WTC11 (cell line): ENCODE results near the gene CLEC18A.

Experiments
- AFF4 ChIP-seq: sonication (generic); formaldehyde crosslinking; IDR thresholded peaks from 2 replicates; pipeline ENCODE4 v1.8.1; 2023; ENCODE audit warnings: mild to moderate bottlenecking, missing genetic modification reagents, borderline replicate concordance
- AR ChIP-seq: fragments of 250-450 bp; sonication (Bioruptor Pico); IDR thresholded peaks from 2 replicates; pipeline ENCODE4 v1.9.0; 2021; ENCODE audit warnings: mild to moderate bottlenecking
- ATF2 ChIP-seq: sonication (generic); formaldehyde crosslinking; IDR thresholded peaks from 2 replicates; pipeline ENCODE4 v1.8.1; 2022; ENCODE audit warnings: low read depth, missing genetic modification reagents, borderline replicate concordance
- ATF3 ChIP-seq: sonication (generic); formaldehyde crosslinking; conservative IDR thresholded peaks from 2 replicates; pipeline ENCODE4 v1.8.1; 2022; ENCODE audit warnings: mild to moderate bottlenecking, missing genetic modification reagents
- CDX4 ChIP-seq: fragments of 250-450 bp; sonication (Bioruptor Pico); IDR thresholded peaks from 2 replicates; pipeline ENCODE4 v1.9.0; 2021; ENCODE audit warnings: moderate library complexity, mild to moderate bottlenecking, inconsistent platforms, borderline replicate concordance
- CTCF ChIP-seq: fragments of 200-600 bp; IDR thresholded peaks from 2 replicates; pipeline ENCODE4 v1.8.0; 2022; ENCODE audit warnings: antibody characterized with exemption
- FOXP1 ChIP-seq: sonication (generic); formaldehyde crosslinking; IDR thresholded peaks from 2 replicates; pipeline ENCODE4 v1.8.0; 2022; ENCODE audit warnings: missing genetic modification reagents, mild to moderate bottlenecking, moderate library complexity, borderline replicate concordance
- HMGXB4 ChIP-seq: sonication (generic); formaldehyde crosslinking; IDR thresholded peaks from 2 replicates; pipeline ENCODE4 v1.8.1; 2023; ENCODE audit warnings: mild to moderate bottlenecking, moderate library complexity, missing genetic modification reagents
- JUN ChIP-seq: sonication (generic); formaldehyde crosslinking; IDR thresholded peaks from 2 replicates; pipeline ENCODE4 v1.8.0; 2023; ENCODE audit warnings: mild to moderate bottlenecking, missing genetic modification reagents
- NFE2L1 ChIP-seq: sonication (generic); formaldehyde crosslinking; IDR thresholded peaks from 2 replicates; pipeline ENCODE4 v1.8.1; 2023; ENCODE audit warnings: missing genetic modification reagents
- TP53 ChIP-seq: sonication (generic); formaldehyde crosslinking; IDR thresholded peaks from 2 replicates; pipeline ENCODE4 v1.8.1; 2023; ENCODE audit warnings: mild to moderate bottlenecking, missing genetic modification reagents
- USF1 ChIP-seq: sonication (generic); formaldehyde crosslinking; IDR thresholded peaks from 2 replicates; pipeline ENCODE4 v1.8.0; 2022; ENCODE audit warnings: mild to moderate bottlenecking, missing genetic modification reagents
- ZNF263 ChIP-seq: sonication (generic); formaldehyde crosslinking; IDR thresholded peaks from 2 replicates; pipeline ENCODE4 v1.8.1; 2022; ENCODE audit warnings: low read depth, mild to moderate bottlenecking, moderate library complexity, missing genetic modification reagents

DNA sequence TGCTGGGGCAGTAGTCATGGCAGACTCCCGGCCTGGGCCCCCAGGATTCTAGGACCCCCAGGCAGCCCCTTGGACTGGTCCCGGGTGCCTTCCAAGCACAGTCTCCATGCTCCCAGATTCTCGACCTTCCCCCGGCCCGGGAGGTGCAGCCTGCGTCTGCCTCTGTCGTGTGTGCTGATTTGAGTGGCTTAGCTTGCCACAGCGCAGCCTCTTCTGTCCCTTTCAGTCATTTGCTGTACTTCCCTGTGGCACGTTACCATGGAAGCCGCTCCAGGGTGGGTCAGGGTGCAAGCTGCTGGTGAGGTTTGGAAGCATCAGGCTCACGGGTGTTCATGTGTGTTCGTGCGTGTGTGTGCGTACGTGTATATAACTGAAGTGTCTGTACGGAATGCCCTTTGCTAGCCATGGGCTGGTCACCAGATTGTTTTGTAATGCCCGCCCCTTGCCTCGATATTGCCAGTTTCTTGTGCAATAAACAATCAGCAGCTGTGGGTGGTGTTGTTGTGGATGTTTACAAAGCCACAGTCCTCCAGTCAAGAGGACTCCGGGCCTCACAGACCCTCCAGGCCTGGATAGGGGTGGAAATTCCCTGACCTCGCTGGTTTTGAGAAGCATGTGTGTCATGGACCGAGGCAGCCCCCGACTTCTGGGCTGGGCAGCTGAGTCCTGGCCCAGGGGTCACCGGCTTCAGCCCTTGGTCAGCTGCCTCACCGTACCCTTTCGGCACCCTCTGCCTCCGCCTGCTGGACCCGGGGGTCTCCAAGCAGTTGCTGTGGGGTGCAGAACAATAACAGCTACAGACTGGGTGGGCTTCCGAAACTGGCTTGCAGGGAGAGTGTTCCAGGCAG lies 9.7 kb upstream of the CLEC18A start:
- TF ChIP-seq JUN (CRISPR knock-in tag): no peak
- no peak for TF ChIP-seq CTCF
- TF ChIP-seq ATF2 (CRISPR knock-in tag): no peak
- TF ChIP-seq AR (CRISPR knock-in tag): no peak
- TF ChIP-seq NFE2L1 (CRISPR knock-in tag): no peak
- TF ChIP-seq FOXP1: no peak
- no peak for TF ChIP-seq USF1 (CRISPR knock-in tag)
- TF ChIP-seq ATF3 (CRISPR knock-in tag): no peak
- no peak for TF ChIP-seq ZNF263 (CRISPR knock-in tag)
- TF ChIP-seq CDX4 (CRISPR knock-in tag): no peak
- TF ChIP-seq AFF4 (CRISPR knock-in tag): no peak
- TF ChIP-seq TP53: no peak
- no peak for TF ChIP-seq HMGXB4
